Ramos (cell line): ENCODE data around the gene PSKH1.
"Not testable (repeated sequence)": the region's sequence is repeated elsewhere in the genome, so short reads cannot be mapped to it uniquely, and the experiment has no call there.

Source experiments
- in situ Hi-C: fragments of 300-500 bp; cut with MboI; formaldehyde crosslinking; loops from one replicate; pipeline ENCODE4 v1.14.3; 2022; ENCODE audit warnings: low sequenced_read_pairs; ENCODE audit not compliant: unreplicated experiment

PSKH1 gene

GRCh38 chr16:67892899-67893742 lies at the start of gene PSKH1:
TSS of gene PSKH1 (plus strand) at chr16:67893254. CDS start at chr16:67908750, 15,496 bp downstream.
- in situ Hi-C loops = no loop called here

- in situ Hi-C loops = no loop called here
These were observed 49.7 kb upstream of the PSKH1 start for GRCh38 chr16:67843343-67843765.

GRCh38 chr16:67844497-67844896 lies 48.6 kb upstream of the PSKH1 start:
- in situ Hi-C loops = no loop called here

- in situ Hi-C loops = no loop called here
These were observed 47.6 kb upstream of the PSKH1 start for GRCh38 chr16:67845291-67846062.

GRCh38 chr16:67846063-67846319 lies 47.1 kb upstream of the PSKH1 start:
- in situ Hi-C loops = no loop called here

- in situ Hi-C loops = no loop called here
These were observed 46.6 kb upstream of the PSKH1 start, which contains the start of gene NUTF2 for GRCh38 chr16:67846320-67847063. TSS of gene NUTF2 (plus strand) at chr16:67846933. CDS start at chr16:67865131, 18,198 bp downstream.

GRCh38 chr16:67847064-67847861 lies 45.8 kb upstream of the PSKH1 start, which contains the start of gene CENPT:
TSS of gene CENPT (minus strand) at chr16:67847693. CDS start at chr16:67833859, 13,834 bp downstream.
- in situ Hi-C loops = no loop called here

GRCh38 chr16:67848118-67848517 lies 44.9 kb upstream of the PSKH1 start:
- in situ Hi-C loops = no loop called here

- in situ Hi-C loops = no loop called here
These were observed 39.4 kb upstream of the PSKH1 start for GRCh38 chr16:67853670-67854069.

GRCh38 chr16:67855789-67856188 lies 37.3 kb upstream of the PSKH1 start:
- in situ Hi-C loops = no loop called here

- in situ Hi-C loops = no loop called here
These were observed 36.0 kb upstream of the PSKH1 start for GRCh38 chr16:67856927-67857546.

- in situ Hi-C loops = no loop called here
These were observed 35.4 kb upstream of the PSKH1 start for GRCh38 chr16:67857547-67858233.

- in situ Hi-C loops = no loop called here
These were observed 34.6 kb upstream of the PSKH1 start for GRCh38 chr16:67858500-67858899.

GRCh38 chr16:67860589-67861398 lies 32.3 kb upstream of the PSKH1 start:
- in situ Hi-C loops = no loop called here

- in situ Hi-C loops = no loop called here
These were observed 31.2 kb upstream of the PSKH1 start for GRCh38 chr16:67861877-67862276.

GRCh38 chr16:67862623-67863583 lies 30.2 kb upstream of the PSKH1 start:
- in situ Hi-C loops = no loop called here

GRCh38 chr16:67864044-67864443 lies 29.0 kb upstream of the PSKH1 start:
- in situ Hi-C loops = not testable (repeated sequence)
